COLO829 (cell line): Measurements from ENCODE around the gene PTPRN2.

Experiments
- DNase-seq: peaks from one replicate; pipeline ENCODE4 v3.0.0; 2012; ENCODE audit warnings: low spot score

The PTPRN2 gene

GRCh38 chr7:158111906-158112570 lies 475.6 kb downstream of the PTPRN2 start:
- no peak for DNase-seq

GRCh38 chr7:158111049-158111751 lies 476.4 kb downstream of the PTPRN2 start:
- DNase-seq: no peak

- no peak for DNase-seq
Measured at GRCh38 chr7:158110661-158111048, 477.0 kb downstream of the PTPRN2 start.

- no peak for DNase-seq
Measured at GRCh38 chr7:158110034-158110590, 477.5 kb downstream of the PTPRN2 start.

GRCh38 chr7:158109364-158110033 lies 478.1 kb downstream of the PTPRN2 start:
- no peak for DNase-seq

GRCh38 chr7:158108646-158109293 lies 478.9 kb downstream of the PTPRN2 start:
- DNase-seq: no peak

- DNase-seq: no peak
Measured at GRCh38 chr7:158107806-158108205, 479.8 kb downstream of the PTPRN2 start.

- DNase-seq: no peak
Measured at GRCh38 chr7:158106272-158106671, 481.4 kb downstream of the PTPRN2 start.

GRCh38 chr7:158103378-158103777 lies 484.2 kb downstream of the PTPRN2 start:
- DNase-seq: no peak

GRCh38 chr7:158102897-158103296 lies 484.7 kb downstream of the PTPRN2 start:
- no peak for DNase-seq

- no peak for DNase-seq
Measured at GRCh38 chr7:158101821-158102450, 485.7 kb downstream of the PTPRN2 start.

- no peak for DNase-seq
Measured at GRCh38 chr7:158098125-158099030, 489.2 kb downstream of the PTPRN2 start.

GRCh38 chr7:158097453-158098124 lies 490.0 kb downstream of the PTPRN2 start:
- DNase-seq: no peak

- DNase-seq: no peak
Measured at GRCh38 chr7:158097106-158097452, 490.5 kb downstream of the PTPRN2 start.

GRCh38 chr7:158096582-158096981 lies 491.0 kb downstream of the PTPRN2 start:
- no peak for DNase-seq

GRCh38 chr7:158094671-158095226 lies 492.9 kb downstream of the PTPRN2 start:
- no peak for DNase-seq

- no peak for DNase-seq
Measured at GRCh38 chr7:158094046-158094445, 493.6 kb downstream of the PTPRN2 start.

- no peak for DNase-seq
Measured at GRCh38 chr7:158093156-158093796, 494.3 kb downstream of the PTPRN2 start.

GRCh38 chr7:158087196-158087595 lies 500.4 kb downstream of the PTPRN2 start:
- no peak for DNase-seq
